ENCODE results near the gene ANKS1A.

GRCh38 chr6:34940030-34940434, 51.0 kb downstream of the ANKS1A start:
- TF ChIP-seq GATA2 (IDR thresholded peaks at IDR 0.05; ENCODE audit: low read depth, low read length) = no peak
- TF ChIP-seq GATA3 (IDR thresholded peaks at IDR 0.05; ENCODE audit: low read depth, low read length) = no peak
